A673 (cell line): Measurements from ENCODE around the gene IBSP.

ENCODE experiments used
- EZH2 ChIP-seq: fragments of 200-600 bp; sonication (generic); IDR thresholded peaks from 2 replicates; pipeline ENCODE4 v1.6.1; 2017; ENCODE audit warnings: borderline replicate concordance, low read depth, mild to moderate bottlenecking, mixed read lengths, antibody characterized with exemption, low read length; ENCODE audit not compliant: poor library complexity, severe bottlenecking
- TF ChIP-seq, protein P1 (sequence below): fragments of 300-800, 200-600 bp; sonication (generic); conservative IDR thresholded peaks from 2 replicates; pipeline ENCODE4 v1.5.1; 2017; ENCODE audit warnings: low read depth, mild to moderate bottlenecking, antibody characterized with exemption, low read length, moderate library complexity, mixed read lengths

DNA sequence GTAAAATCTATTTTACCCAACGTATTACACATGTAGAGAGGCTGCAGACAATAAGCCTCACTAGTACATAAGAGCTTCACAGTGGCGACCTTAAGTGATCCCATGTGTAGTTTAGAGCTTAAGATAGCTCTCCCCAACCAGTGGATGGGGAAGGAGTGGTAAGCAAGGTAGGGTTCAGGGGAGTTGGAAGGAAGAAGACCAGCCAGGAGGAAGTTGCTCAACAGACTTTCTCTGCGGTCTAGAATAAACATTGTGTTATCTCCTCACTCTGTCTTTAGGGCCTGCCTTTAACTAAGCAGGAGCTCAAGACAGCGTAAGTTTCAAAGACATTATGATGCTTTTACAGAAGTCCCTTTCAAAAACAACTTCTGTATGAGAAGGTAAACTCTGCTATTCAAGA is 50.3 kb downstream of the IBSP start:
- TF ChIP-seq, protein P1, sequence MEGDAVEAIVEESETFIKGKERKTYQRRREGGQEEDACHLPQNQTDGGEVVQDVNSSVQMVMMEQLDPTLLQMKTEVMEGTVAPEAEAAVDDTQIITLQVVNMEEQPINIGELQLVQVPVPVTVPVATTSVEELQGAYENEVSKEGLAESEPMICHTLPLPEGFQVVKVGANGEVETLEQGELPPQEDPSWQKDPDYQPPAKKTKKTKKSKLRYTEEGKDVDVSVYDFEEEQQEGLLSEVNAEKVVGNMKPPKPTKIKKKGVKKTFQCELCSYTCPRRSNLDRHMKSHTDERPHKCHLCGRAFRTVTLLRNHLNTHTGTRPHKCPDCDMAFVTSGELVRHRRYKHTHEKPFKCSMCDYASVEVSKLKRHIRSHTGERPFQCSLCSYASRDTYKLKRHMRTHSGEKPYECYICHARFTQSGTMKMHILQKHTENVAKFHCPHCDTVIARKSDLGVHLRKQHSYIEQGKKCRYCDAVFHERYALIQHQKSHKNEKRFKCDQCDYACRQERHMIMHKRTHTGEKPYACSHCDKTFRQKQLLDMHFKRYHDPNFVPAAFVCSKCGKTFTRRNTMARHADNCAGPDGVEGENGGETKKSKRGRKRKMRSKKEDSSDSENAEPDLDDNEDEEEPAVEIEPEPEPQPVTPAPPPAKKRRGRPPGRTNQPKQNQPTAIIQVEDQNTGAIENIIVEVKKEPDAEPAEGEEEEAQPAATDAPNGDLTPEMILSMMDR, result no peak
- TF ChIP-seq EZH2, result no peak
